HL-60 (cell line): ENCODE data around the gene ABCB6.

ENCODE experiments used
- DNase-seq, 2 experiments: peaks; one replicate each; pipeline ENCODE4 v3.0.0-alpha.2; 2010 to 2020; ENCODE audit warnings: low read depth in 1 of 2, low spot score in 1 of 2
- H3K27ac ChIP-seq: fragments of 250-450 bp; sonication (Bioruptor Pico); replicated peaks from 2 replicates; pipeline ENCODE4 v1.5.1; 2020; ENCODE audit warnings: mild to moderate bottlenecking, moderate library complexity
- H3K27me3 ChIP-seq: fragments of 250-450 bp; sonication (Bioruptor Pico); 2 replicates; pipeline ENCODE4 v1.5.1; 2021; ENCODE audit warnings: mild to moderate bottlenecking, moderate library complexity; ENCODE audit not compliant: insufficient read depth, poor library complexity, severe bottlenecking
- H3K4me3 ChIP-seq: replicated peaks from 2 replicates; pipeline ENCODE4 v1.5.1; 2011; ENCODE audit warnings: mild to moderate bottlenecking, control low read depth, low read length; ENCODE audit not compliant: insufficient read depth
- GABPA ChIP-seq: IDR thresholded peaks from 2 replicates; pipeline ENCODE4 v1.6.1; 2012; ENCODE audit warnings: low read depth
- POLR2AphosphoS5 ChIP-seq: IDR thresholded peaks from 2 replicates; pipeline ENCODE4 v1.6.1; 2012; ENCODE audit warnings: low read depth
- SPI1 ChIP-seq: IDR thresholded peaks from 2 replicates; pipeline ENCODE4 v1.6.1; 2012; ENCODE audit warnings: low read depth, mild to moderate bottlenecking, borderline replicate concordance
- TF ChIP-seq, protein P1 (sequence below): IDR thresholded peaks from 2 replicates; pipeline ENCODE4 v1.6.1; 2012; ENCODE audit warnings: low read depth; ENCODE audit not compliant: insufficient replicate concordance
- TF ChIP-seq, protein P2 (sequence below): IDR thresholded peaks from one replicate; pipeline ENCODE4 v1.5.1; 2011; ENCODE audit warnings: low read length, control low read depth, inconsistent platforms; ENCODE audit not compliant: insufficient read depth

The ABCB6 gene

DNA sequence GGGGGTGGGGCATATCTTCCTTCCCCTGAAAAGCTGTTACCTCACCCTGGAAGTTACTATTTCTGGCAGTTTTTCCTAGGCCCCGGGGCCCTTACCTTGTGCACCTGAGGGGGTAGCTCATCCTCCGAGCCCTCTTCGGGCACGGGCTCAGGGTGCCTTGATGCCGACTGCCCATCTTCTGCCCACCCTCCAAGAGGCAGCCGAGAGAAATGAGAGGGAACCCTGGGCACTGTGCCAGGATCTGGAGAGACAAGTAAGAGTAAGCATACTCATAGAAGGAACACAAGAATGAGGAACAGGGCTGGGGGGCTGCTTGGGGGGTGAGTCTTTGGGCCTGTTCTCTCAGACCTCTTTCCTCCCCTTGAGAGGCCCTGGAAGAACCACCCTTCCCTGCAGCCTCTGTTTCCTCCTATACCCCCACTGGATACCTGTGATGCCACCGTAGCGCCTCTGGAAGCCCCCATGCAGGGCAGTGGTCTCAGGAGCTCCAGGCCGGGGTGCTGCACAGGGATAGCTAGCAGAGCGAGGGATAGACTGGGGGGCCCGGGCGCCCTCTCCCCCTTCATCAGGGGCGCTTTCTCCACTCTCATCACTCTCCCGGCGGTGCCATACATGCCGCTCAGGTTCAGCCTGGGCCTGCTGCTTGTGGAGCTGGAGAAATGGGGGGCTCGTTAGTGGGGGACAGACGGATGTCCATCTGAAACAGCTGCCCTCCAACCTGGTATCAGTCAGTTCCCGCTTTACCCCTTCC, 2.1 kb upstream of the ABCB6 start:
- TF ChIP-seq, protein P1, sequence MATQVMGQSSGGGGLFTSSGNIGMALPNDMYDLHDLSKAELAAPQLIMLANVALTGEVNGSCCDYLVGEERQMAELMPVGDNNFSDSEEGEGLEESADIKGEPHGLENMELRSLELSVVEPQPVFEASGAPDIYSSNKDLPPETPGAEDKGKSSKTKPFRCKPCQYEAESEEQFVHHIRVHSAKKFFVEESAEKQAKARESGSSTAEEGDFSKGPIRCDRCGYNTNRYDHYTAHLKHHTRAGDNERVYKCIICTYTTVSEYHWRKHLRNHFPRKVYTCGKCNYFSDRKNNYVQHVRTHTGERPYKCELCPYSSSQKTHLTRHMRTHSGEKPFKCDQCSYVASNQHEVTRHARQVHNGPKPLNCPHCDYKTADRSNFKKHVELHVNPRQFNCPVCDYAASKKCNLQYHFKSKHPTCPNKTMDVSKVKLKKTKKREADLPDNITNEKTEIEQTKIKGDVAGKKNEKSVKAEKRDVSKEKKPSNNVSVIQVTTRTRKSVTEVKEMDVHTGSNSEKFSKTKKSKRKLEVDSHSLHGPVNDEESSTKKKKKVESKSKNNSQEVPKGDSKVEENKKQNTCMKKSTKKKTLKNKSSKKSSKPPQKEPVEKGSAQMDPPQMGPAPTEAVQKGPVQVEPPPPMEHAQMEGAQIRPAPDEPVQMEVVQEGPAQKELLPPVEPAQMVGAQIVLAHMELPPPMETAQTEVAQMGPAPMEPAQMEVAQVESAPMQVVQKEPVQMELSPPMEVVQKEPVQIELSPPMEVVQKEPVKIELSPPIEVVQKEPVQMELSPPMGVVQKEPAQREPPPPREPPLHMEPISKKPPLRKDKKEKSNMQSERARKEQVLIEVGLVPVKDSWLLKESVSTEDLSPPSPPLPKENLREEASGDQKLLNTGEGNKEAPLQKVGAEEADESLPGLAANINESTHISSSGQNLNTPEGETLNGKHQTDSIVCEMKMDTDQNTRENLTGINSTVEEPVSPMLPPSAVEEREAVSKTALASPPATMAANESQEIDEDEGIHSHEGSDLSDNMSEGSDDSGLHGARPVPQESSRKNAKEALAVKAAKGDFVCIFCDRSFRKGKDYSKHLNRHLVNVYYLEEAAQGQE: no peak
- TF ChIP-seq, protein P2, sequence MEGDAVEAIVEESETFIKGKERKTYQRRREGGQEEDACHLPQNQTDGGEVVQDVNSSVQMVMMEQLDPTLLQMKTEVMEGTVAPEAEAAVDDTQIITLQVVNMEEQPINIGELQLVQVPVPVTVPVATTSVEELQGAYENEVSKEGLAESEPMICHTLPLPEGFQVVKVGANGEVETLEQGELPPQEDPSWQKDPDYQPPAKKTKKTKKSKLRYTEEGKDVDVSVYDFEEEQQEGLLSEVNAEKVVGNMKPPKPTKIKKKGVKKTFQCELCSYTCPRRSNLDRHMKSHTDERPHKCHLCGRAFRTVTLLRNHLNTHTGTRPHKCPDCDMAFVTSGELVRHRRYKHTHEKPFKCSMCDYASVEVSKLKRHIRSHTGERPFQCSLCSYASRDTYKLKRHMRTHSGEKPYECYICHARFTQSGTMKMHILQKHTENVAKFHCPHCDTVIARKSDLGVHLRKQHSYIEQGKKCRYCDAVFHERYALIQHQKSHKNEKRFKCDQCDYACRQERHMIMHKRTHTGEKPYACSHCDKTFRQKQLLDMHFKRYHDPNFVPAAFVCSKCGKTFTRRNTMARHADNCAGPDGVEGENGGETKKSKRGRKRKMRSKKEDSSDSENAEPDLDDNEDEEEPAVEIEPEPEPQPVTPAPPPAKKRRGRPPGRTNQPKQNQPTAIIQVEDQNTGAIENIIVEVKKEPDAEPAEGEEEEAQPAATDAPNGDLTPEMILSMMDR: no peak
- TF ChIP-seq SPI1 (peak; percentile 24; the same call in 1 of the 2 replicates), POLR2AphosphoS5 (no peak), GABPA (no peak)
- DNase-seq: no peak
- Histone ChIP-seq H3K27me3 (peaks cover 2% of the 10 kb centered on the region), H3K27ac (no peak overlapping the region), H3K4me3 (no peak overlapping the region)

DNA sequence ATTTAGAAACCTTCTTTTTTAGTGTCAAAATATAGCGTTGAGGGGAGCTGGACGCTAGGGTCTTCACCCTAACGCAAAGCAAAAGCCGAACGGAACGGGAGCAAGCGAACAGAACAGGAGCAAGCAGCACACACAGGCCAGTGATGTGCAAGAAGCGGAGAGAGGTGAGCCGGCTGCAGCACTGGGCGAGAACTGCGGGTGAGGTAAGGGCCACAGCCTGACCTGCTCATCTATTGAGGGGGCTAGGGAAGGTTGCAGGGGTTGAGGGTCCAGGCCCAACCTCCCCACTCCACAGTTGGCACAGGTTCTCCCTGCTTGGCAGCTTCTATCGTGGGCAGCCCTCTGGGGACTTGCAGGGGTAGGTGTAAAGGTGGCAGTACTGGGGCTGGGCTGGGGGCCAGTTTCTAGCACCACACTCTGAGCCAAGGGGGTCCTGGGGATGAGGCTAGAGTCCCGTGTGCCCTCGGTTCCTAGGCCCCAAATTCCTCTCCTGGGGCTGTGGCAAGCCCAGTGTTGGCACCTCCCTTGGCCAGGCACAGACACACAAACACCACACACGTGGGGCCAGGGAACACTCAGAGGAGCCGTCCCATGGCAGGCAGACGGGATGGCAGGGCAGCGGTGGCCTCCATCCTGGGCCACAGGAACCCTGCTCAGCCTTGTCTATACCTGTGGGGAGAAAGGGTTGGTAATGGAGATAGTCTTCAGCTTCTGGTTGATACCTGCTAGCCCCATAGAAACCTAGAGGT, 1.2 kb upstream of the ABCB6 start:
- Histone ChIP-seq H3K27ac (no peak overlapping the region), H3K4me3 (no peak overlapping the region), H3K27me3 (peaks cover 2% of the 10 kb centered on the region)
- TF ChIP-seq, protein P1: no peak
- TF ChIP-seq GABPA: no peak
- no peak for TF ChIP-seq SPI1
- no peak for TF ChIP-seq POLR2AphosphoS5
- TF ChIP-seq, protein P2: no peak
- DNase-seq: no peak

DNA sequence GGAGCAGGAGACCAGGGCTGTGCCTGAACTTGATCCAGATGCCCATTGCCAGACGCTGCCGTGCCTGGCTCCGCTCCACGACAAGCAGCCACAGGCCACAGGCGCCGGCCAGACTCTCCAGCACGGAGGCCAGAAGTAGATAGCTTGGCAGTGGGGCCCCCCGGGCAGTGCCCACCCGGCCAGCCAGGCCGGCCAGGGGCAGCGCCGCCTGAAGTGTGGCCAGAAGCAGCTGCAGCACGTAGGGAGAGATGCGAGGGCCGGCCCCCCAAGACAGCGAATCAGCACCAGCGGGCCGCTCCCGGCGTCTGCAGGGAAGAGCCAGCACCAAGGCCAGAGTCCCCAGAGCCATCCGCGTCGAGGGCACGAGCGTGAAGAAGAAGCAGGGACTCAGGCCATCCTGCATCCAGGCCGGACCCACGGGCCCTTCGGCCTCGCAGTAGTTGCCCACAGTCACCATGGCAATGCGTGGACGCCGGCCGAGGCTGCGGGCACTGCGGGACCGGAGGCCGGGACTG, 484 bp downstream of the ABCB6 start:
- no peak overlapping the region for H3K4me3 ChIP-seq
- DNase-seq: no peak
- H3K27ac ChIP-seq: no peak overlapping the region
- H3K27me3 ChIP-seq: peaks cover 2% of the 10 kb centered on the region
- no peak for TF ChIP-seq GABPA
- TF ChIP-seq, protein P1: peak; percentile 86
